Hematopoietic multipotent progenitor cell treated with erythropoietin and hydrocortisone succinate and interleukin-3 and kit ligand, for 15 days (in vitro differentiated cells): ENCODE data around the gene UNKL.

Experiments
- DNase-seq: peaks from one replicate; pipeline ENCODE4 v3.0.0-alpha.2; 2015; ENCODE audit warnings: low spot score

Gene UNKL

DNA sequence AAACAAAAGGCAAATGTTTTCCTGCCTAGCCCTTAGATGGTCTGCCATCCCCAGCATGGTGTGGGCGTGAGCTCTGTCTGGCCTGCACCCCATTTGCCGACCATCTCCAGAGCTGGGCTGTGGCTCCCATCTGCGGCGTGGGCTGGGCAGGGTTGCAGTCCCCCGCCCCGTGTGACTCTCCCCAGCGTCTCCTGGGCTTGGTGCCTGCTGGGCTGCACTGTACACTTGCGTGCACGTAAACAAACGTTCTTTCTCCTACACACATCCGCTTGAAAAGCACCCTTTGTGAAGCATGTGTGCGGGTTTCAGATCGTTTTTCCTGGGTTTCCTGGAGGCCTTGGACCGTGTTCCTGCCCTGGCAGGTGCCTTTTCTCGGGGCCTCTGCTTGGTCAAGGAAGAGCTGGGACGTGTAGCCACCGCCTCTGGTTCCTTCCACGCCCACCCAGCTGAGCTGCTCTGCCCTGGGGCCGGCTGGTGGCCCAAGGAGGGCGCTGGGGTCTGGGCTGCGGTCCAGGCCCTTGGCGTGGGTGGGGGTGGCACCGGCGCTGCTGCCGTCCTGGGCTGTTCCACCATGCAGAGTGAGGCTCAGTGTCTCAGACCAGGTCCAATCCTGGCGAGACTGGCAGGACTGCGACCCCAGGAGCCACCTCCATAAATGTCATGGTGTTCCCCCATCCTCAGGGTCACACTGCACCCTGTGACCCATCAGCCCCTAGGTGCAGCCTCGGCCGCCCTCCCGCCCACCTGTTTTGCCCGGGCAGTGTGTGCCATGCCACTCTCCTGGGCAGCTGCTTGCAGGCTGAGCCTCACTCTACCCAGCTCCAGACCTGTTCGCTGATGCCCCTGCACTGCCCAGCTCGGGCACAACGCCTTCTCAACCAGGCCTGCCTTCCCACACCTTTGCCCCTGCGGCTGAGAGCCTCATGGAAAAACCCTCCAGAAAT, 90.9 kb downstream of the UNKL start:
- no peak for DNase-seq

DNA sequence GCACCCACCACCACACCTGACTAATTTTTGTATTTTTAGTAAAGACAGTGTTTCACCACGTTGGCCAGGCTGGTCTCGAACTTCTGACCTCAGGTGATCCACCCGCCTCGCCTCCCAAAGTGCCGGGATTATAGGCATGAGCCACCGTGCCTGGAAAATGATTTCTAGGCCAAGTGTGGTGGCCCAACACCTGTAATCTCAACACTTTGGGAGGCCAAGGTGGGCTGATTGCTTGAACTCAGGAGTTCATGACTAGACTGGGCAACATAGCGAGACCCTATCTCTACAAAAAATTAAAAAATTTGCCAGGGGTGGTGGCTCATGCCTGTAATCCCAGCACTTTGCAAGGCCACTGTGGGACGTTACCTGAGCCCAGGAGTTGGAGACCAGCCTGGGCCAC, 92.1 kb downstream of the UNKL start:
- DNase-seq = no peak

DNA sequence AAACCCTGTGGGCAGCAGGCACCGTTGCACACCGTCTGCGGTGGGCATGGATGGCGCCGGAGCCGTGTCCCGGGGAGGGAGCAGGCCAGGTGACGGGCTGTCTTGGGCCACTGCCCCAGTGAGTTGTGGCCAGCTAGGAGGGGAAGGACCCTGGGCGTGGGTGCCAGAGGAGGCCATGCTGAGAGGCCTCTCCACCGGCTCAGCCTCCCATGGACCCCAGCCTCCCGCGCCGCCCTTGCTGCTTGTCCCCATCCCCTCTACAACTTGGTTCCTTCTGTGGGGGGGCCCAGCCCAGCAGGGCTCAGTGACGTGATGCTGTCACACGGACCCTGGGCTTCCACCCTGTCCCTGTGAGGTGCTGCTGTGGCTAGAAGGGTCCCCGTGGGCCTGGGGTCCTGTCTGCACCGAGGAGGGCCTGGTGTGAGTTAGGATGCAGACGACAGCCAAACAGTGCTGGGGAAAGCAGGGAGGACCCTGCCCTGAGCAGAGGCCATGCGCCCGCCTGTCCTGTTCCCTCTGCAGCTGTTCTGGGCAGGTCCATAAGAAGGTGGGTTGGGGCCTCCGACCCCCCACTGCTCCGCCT, 93.8 kb downstream of the UNKL start:
- DNase-seq = no peak

DNA sequence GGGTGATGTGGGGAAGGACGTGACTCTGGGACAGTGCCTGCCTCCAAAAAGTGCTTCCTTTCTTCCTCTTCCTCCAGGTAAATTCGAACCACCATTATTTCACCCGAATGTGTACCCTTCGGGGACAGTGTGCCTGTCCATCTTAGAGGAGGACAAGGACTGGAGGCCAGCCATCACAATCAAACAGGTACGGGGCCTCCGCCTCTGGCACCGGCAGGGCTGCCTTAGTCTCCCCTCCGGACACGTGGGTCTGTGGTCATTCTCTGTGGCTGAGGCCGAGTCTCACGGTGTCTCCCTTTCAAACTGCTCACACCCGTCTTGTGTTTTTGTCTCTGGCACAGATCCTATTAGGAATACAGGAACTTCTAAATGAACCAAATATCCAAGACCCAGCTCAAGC, 94.4 kb downstream of the UNKL start:
- no peak for DNase-seq

DNA sequence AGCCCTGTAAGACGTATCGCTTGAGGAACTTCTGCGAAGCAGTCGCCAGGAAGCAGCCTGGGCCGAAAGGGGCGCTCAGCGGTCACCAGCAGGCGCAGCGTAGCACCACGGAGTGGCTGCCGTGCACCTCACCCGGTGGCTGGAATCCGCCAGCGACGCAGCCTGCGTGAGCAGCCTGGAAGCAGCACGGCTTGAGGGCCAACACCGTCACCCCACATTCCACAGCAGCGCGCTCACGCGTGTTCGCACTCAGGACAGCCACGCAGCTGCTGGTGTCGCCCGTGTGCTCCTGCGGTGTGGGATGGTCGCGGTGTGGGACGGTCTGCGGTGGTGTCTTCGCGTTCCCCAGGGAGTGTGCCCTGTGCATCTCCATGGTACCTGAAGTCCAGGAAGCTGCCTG, 95.5 kb downstream of the UNKL start:
- no peak for DNase-seq

DNA sequence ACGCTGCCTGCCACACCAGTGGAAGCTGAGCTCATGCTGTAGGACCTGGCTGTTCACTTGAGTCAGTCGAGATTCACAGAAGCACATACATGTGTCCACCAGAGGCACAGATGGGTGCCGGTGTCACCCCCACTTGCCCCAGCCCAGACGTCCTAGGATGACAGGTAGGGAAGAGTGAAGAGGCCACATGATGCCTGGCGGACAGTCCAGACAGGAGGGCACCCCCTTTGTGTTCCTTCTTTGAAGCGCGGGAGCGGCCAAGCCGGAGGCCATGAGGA, 96.3 kb downstream of the UNKL start:
- no peak for DNase-seq

DNA sequence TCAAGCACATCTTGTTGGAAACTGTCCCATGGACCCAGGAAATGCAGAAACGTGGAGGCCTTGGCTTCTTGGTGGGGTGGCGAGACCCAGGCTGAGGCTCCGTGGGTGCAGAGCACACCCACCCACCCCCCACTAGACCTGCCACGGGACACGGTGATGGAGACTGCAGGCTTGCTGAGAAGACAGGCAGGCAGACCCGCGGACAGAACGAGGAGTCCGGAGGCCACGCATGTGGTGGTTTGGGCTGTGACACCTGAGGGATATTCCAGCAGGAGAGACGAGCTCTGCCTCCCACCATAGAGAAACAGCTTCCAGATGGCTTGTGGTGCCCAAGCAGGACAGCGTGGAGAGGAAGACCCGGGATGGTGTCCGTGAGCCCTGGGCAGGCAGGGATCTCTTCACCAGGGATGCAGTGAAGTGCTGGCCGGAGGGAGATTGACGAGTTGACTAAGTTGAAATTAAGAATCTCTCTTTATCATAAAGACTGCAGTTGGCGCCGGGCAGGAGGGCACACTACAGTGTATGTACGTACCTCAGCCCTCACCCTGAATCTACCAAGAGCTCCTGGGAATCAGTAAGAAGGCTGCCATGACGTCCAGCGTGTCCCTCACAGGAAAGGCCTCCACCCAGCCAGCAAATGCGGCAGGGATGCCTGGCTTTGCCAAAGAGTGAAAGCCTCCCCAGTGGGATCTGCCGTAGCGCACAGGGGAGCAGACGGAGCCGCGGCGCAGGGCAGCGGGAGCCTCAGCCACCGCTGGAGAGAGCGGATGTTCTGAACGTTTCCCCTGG, 96.8 kb downstream of the UNKL start:
- DNase-seq = no peak

DNA sequence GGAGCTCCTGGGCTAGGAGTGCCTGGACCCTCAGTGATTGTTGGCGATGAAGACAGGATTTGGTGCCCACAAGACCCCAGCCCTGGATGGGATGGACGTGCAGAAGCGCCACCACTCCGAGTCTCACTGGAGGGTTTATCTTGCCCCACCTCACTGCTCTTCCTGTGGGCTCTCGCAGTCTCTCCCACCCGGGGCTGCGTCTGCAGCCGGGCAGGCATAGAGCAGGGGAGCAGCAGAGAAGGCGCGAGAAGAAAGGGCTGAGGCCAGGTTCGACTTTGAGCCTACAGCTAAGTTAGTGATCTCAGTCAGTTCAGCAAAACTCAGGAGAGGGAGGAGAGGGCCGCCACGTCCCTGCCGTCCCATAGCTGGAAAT, 98.5 kb downstream of the UNKL start:
- DNase-seq = no peak

DNA sequence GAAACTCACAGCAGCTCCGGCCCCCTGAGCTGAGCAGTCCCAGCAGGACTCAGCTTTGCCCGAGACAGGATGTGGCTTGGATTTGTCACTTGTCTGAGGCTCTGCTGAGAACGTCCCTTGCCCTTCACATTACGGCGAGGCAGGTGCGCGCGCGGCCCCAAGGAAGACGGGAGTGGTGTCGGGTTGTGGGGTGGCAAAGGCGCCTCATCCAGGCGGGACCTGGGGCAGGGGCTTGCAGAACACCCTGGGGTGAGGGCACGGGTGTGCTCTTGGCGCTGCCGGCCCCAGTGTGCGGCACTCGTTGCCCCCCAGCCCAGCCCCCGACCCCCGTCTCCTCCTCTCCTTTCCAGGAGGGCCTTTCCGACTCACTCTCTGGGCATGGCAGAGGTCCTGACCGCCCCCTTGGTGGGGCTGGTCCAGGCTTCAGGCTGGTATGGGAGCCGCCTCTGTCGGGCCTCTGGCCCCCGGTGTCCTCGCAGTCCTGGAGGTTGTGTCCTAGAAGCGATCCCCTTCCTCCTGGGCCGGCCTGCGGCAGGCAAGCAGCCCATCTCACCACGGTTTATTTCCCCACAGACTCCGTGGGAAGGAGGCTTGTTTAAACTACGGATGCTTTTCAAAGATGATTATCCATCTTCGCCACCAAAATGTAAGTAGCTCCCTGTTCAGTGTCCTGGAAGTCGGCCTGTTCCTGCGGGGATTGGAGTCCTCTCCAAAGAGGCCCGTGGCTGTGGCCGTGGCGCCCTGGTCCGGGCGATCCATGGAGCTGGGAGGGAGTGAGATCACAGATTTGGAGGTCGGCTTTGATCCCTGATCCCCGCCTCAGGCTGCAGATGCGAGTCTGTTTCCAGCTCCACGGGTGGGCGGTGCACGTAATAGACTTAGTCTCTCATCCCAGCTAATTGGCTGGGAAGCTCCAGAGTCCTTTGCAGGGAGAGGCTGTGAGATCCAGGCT, 99.1 kb downstream of the UNKL start:
- no peak for DNase-seq

DNA sequence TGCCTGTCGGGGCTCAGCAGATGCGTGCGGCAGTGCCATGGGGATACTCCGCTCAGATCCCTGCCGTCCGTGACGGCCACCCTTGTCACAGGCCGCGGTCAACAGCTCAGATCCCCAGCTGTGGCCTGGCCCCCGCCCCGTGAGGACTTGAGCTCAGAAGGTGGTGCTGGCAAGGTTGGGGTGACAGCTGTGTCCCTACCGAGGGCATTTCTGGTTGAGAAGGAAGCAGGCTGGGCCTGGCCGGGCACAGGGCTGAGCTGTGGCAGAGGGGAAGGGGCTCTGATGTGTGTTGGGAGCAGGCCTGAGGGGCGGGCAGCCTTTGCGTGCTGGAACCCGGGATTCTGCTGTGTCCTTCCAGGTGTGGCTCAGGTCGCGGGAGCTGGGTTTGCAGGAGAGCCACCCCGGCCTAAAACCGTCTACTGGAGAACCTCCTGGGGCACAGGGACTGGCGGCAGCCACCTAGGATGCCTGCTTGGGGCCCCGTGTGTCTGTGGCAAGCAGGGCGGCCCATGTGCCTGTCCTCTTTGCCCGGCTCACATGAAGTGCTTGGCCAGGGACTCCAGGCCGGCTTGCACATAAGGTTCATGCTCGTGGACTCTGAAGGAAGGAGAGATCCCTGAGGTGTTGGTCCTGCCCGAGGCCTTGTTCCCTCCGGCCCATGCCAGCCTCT, 100.0 kb downstream of the UNKL start:
- DNase-seq = no peak

DNA sequence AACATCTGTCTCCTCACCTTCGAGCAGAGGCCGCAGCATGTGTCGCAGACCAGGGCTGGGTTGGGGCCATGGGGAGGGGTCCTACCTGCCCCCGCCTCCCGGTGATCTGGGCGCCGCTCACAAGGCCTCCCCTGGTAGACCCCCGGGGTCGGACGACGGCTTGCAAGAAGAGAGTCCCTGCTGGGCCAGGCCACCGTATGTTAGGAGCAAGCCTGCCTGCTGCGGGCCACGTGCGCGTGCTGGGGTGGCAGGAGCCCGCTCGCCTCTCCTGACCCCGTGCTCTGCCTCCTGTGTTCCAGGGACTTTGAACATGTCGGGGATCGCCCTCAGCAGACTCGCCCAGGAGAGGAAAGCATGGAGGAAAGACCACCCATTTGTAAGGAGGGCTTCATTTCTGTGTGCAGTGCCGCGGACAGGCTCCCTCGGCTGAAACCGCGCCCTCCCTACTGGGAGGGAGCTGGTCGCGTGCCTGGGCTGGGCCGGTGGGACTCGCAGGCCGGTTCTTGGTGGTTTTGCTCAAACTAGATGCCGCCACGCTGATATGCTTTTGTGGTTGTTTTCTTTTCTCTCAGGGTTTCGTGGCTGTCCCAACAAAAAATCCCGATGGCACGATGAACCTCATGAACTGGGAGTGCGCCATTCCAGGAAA, 100.7 kb downstream of the UNKL start:
- DNase-seq = no peak
